Activated T-helper 9 cell treated with anti-CD3 and anti-CD28 coated beads, Interleukin-2, amount 50 U/mL, for 16 hours (primary cell): ENCODE measurements around the gene C10orf62.
"Not testable (repeated sequence)": the region's sequence is repeated elsewhere in the genome, so short reads cannot be mapped to it uniquely, and the experiment has no call there.

ENCODE experiments used
- DNase-seq: peaks from one replicate; pipeline ENCODE4 v3.0.0-alpha.2; 2020; ENCODE audit warnings: low read depth

Gene C10orf62

DNA sequence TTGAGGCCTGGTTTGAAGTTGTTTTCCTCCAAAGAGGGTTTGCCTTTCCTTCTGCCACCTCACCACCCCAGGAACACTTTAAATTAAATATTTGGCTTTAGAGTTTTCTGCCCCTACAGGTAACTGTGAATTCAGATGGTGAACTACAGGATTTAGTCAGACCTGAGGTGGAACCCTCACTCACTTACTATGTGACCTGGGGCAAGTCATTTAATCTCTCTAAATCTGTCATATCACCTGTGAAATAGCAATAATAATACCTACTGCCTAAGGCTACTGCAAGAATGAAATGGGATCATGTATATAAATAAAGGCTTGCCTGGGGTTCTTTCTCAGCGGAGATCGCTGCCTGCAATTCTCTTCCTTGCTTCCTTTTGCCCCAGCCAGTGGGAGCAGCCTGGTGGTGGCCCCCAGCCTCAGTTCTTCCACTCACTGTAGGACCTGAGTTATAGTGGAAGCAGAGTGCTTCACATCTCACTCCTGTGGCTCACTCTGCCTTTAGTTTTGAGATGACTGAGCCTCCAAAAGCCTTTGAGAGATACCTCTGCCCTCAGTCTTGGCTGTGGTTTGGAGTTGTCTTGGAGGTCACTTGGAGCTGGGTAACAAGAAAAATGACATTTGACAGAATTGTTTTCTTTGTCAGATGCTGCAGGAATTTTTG lies 23.1 kb upstream of the C10orf62 start:
- DNase-seq: no peak

DNA sequence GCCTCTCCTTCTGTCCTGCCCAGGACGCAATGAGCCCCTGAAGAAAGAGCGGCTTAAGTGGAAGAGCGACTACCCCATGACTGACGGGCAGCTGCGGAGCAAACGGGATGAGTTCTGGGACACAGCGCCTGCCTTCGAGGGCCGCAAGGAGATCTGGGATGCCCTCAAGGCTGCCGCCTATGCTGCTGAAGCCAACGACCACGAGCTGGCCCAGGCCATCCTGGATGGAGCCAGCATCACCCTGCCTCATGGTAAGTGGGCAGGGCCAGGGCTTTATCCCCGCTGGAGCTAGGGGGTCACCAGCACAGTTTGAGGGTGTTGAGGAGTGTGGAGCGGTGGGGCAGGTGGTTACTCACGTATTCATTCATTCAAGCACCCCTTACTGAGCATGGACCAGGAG lies 21.6 kb upstream of the C10orf62 start:
- no peak for DNase-seq

DNA sequence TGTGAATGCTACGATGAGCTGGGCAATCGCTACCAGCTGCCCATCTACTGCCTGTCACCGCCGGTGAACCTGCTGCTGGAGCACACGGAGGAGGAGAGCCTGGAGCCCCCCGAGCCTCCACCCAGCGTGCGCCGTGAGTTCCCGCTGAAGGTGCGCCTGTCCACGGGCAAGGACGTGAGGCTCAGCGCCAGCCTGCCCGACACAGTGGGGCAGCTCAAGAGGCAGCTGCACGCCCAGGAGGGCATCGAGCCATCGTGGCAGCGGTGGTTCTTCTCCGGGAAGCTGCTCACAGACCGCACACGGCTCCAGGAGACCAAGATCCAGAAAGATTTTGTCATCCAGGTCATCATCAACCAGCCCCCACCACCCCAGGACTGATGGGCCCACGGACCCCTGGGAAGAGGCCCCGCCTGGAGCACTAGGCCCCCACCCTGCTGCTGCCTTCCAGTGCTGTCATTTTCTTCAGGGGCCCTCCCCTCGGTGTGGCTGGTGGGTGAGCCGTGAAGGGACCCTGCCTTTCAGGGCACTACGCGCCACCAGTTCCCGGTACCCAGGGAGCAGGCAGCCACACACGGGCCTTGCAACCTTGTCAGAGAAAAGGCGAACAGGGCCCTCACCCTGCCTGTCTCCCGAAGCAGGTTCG lies 19.3 kb upstream of the C10orf62 start:
- no peak for DNase-seq

DNA sequence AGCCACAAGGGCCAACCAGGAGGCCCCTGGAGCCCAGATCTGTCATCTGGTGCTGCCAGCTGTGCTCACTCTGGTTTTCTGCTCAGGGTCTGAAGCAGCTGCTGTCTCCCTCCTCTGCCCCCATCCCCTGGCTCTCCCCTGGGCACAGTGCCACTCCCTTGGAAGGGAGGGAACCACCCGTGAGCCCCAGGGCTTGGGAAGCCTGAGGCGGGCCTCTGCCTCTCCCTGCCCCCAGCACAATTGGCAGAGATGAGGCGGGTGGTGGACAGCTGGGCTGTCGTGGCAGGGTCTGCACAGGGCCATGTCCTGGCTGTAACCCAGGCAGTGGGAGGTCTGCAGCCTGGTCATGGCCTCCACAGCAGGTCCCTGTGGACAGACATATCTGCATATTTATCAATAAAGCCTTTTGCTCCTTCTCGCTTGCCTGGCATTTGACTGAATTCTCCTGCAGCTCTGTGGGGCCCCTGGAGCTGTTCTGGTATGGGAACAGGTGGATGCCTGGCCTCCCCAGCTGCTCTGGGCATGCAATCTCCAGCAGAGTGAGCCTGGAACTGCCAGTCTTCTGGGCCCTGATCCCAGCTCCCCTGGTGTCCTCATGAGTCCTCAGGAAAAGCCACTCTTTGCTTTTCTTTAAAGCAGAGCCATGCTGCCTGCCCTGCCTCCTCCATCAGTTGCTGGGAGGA lies 18.6 kb upstream of the C10orf62 start:
- DNase-seq: no peak

DNA sequence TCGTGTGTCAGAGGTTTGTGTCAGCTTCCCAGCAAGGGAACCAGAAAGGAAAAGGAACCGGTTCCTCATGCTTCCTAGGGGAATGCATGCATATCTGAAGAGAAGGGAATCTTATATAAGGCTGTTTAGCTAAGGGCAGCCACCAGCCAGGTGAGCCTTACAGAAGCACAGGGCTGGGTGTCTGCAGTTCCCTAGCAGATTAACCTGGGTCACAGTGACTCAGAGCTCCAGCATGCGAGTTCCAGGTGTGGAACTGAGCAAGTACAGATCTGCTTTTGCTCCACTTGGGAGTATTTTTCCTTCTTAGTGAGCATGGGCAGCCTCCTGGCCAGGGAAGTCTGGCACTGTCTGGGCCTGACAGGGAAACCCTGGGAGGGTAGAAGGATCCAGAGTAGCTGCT lies 17.9 kb upstream of the C10orf62 start:
- DNase-seq: no peak

DNA sequence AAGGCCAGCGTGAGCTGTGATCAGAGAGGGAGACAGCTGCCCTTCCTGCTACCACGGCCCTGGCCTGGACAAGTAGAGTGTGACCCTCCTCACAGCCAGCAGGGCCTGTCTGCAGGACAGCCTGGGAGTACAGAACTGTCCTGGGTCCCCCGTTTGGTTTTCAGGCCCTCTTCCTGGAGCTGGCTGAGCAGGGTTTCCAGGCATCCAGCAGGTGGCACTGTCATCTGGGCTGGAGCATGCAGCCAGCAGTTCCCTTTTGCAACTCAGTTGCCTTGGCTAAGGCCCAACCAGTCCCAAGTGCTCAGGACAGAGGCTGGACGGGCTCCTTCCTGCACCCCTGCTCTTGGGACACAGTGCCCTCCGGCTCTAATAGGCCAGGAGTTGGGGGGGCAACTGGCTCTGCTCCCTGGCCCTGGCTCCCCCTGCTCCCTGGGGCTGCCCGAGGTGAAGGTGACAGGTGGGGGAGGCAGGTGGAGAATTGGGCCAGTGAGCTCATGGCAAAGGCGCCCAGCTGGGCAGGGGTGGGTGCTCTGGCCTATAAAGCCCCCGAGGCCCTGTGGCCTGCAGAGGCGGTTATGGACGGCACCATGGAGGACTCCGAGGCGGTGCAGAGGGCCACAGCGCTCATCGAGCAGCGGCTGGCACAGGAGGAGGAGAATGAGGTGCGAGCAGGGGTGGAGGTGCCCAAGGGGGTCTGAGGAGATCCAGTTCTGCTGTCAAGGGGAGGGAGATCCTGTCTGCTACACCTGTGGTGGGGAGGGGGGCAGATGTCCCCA lies 17.1 kb upstream of the C10orf62 start, which contains the start of gene ANKRD2:
Gene ANKRD2 (plus strand): TSS at position 566 of the 776 bp plus-strand sequence. CDS start 10 bp downstream, at position 576.
- DNase-seq: peak; percentile 13

DNA sequence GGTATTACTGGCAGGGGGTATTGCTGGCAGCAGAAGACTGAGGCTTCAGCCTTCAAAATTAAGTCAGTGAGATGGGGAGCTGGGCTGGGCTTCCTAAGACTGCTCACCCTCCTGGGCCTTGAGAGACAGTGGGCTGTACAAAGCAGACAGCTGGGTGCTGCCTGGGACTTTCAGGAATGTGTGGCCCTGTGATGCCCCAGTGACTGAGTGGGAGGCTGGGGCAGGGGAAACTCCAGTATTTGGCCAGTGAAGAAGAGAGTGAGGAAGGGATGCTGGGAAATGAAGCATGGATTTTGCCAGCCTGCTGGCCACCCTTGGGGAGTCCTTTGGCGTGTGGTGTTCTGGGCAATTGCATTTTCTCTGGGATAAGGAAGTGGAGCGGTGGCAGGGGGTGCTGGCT lies 16.5 kb upstream of the C10orf62 start:
- no peak for DNase-seq

DNA sequence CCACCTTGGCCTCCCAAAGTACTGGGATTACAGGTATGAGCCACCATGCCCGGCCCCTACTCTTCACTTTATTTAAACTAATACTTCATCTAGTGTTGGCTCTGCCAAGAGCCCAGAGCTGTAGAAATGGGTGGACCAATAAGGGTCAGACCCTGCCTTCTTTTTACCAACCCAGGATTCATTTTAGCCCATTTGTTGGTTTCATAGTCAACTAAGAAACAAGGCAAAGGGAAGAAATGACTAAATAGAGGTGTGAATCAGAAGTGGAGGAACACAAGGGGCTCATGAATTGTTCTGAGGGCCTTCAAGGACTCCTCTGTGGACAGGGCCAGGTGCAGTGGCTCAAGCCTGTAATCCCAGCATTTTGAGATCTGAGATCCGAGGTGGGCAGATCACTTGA lies 15.8 kb upstream of the C10orf62 start:
- DNase-seq: no peak

DNA sequence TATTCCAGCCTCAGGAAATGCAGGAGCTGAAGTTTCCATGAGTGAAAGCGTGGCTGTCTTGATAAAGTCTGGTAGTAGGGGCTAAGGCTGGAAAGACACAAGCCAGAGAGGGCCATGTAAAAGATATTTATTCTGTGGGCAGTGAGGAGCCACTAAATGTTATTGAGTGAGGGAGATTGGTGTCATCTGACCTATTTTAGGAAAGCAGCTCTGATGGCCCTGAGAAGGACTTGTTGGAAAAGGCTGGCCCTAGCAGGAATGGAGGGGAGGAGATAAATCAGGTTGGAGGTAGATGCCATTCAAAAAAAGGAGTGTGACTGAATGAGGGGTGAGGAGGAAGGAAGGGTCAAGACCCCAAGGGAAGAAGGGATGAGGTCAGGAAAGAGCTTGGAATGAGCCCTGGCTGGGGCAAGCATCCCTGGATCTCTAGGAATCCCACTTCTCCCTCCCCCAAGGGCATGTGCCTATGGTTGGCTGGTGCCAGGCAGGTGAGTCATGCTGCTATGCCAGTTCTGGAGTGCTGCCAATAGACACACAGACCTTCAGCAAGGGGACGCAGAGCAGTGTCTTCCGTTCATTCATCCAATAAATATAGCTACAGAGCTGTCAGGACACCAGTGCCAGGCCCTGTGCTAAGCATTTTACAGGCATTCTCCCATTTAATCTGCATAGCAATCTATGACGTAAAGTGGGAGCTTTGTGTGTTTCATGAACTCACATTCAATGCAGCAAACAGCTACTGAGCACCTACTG lies 15.0 kb upstream of the C10orf62 start:
- DNase-seq: no peak

DNA sequence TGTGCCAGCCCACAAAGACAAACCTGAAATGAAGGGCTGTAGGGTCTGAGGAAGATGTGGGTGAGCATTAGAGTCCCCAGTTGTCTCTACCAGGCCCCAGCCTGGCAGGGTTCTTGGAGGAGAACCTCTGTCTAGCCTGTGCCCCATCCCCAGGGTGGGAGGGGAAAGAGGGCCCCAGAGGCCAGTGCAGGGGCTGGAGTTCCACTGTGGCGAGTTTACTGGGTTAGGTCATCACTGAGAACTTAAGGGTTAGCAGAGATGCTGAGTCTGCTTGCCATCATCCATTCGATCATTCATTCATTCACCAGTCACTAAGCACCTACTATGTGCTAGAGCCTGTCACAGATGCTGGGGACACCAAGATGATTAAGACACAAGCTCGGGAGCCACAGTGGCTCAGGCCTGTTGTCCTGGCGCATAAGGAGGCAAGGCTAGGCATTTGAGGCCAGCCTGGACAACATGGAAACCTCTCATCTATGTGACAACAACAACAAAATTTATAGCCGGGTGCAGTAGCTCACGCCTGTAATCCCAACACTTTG lies 14.3 kb upstream of the C10orf62 start:
- no peak for DNase-seq

DNA sequence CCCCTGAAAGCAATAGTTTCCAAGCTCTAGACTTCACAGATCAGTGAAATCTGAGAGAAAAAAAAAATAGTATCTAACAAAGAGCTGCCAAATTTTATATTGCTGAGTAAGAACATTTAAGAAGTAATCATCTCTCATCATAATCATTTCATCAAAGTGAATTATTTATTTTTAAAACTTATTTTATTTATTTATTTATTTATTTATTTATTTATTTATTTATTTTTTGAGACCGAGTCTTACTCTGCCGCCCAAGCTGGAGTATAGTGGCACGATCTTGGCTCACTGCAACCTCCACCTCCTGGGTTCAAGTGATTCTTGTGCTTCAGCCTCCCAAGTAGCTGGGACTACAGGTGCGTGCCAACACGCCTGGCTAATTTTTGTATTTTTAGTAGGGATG lies 13.0 kb upstream of the C10orf62 start:
- DNase-seq: not testable (repeated sequence)

DNA sequence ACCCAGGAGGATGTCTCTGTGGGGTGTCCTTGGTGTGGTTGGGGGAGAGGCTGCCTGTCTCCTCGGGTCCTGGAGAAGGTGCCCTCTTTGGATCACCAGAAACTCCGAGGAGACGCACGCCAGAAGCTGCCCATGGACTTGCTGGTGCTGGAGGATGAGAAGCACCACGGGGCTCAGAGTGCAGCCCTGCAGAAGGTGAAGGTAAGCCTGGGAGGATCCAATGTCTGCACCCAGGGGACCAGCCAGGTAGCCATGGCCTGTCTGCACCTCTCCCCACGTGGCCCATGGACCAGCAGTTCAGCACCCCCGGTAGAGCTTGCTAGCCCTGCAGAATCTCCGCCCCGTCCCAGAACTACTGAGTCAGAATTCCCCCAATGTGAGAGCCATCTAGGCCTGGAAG lies 11.8 kb upstream of the C10orf62 start:
- DNase-seq: no peak

DNA sequence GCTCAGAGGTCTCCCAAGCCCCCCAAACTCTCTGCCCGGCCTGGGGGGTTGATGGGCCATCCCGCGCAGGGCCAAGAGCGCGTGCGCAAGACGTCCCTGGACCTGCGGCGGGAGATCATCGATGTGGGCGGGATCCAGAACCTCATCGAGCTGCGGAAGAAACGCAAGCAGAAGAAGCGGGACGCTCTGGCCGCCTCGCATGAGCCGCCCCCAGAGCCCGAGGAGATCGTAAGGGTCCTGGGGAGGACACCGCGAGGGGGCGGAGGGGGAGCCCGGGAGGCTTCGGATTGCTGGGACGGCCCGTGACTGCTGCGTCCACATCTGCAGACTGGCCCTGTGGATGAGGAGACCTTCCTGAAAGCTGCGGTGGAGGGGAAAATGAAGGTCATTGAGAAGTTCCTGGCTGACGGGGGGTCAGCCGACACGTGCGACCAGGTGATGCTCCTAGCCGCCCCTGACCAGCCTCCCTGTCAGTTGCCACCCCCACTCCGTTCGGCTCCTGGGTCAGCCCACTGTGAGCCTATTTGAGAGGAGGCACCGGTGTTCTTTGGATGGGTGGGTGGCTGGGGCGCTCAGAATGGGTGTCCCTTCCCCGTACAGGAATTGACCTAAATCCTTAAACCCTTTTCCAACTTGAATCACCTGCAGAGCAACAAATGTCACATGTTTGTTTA lies 11.2 kb upstream of the C10orf62 start:
- no peak for DNase-seq

DNA sequence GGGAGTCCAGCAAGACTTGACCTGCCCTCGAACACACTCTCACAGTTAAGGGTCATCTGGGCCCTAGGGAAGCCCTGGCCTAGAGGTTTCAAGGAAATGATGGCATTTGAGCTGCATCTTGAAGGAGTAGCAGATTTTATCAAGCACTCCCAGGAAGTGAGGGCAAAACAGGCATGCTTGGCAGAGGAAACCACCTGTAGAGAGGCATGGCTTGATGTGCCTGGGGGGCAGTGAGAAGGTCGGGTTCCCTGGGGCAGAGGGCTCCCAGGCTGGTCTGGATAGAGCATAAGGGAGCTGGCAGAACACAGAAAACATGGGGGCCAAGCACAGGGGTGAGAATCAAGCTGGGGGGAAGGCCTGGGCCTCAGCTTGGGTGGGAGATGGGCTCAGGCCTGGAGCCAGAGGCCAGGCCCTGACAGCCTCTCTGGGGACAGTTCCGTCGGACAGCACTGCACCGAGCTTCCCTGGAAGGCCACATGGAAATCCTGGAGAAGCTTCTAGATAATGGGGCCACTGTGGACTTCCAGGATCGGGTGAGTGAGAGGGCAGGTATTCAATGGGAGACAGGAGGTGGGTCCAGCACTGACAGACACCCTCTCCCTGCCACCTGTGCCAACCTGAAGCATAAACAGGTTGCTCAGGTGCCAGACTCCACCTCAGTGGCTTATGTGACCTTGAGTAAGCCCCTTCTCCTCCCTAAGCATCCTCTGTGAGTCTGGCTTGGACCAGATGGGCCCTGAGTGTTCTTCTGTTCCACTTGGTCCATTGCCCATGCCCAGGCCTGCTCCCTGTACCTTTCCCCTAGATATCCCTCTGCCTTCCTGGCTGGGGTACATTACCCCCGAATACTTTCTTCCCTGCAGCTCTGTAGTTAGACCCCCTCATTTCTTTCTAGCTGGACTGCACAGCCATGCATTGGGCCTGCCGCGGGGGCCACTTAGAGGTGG lies 8.8 kb upstream of the C10orf62 start:
- no peak for DNase-seq

DNA sequence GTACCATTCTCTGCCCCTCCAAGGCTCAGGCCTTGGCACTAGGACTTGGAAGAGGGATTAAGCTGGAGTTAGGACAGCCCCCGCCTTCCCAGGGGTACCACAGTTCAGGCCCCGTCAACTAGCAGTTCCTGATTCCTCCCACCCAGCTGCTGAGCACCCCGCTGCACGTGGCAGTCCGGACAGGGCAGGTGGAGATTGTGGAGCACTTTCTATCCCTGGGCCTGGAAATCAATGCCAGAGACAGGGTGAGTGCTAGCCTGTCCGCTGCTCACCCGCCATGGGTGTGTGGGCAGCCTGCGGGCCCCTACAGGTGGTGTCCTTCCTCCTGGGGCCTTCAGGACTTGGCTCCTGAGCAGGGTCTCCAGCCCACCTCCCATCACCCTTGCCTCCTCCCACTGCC lies 7.4 kb upstream of the C10orf62 start:
- DNase-seq: no peak

DNA sequence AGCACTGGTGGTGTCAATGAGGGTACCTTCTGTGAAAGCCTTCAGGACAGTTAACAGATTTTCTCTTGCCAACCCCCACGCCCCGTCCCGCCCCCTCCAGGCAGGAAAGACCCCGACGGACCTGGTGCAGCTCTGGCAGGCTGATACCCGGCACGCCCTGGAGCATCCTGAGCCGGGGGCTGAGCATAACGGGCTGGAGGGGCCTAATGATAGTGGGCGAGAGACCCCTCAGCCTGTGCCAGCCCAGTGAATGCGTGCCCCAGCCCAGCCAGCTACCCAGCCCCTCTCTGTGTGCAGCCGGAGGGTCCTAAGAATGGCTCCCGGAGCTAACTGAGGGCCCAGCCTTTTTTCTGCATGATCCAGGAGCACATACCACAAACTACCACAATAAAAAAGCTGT lies 6.0 kb upstream of the C10orf62 start:
- no peak for DNase-seq

DNA sequence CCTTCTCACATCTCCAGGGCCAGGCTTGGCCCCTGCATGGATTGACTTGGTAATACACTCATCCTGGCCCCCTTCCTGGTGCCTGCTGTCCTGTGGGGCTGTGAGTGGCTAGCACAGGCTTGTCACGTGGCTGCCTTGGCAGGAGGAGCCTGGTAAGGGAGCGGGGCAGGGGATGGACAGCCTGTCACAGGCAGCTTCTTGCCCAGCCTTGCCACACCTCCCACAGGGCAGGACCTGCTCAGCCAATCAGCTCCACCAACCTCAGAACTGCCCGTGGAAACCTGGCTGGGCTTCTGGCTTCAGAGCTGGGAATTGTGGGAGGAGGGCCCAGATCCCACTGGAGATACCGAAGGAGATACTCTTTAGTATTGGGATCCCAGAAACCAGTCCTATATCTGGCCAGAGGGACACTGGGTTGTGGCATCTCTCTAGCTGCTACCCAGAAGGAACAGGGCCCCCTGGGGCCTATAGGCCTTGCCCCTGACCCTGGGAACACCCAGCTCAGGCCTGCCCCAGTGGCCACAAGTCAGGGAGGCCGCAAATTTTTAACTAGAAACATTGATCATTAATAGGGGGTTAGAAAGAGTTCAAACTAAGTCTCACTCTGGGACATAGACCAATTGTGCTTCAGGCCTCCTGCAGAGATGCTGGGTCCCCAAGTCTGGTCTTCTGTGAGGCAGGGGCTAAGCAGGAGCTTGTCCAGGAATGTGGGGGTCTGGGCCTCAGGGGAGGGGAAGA lies 5.3 kb upstream of the C10orf62 start, which contains the start of gene HOGA1:
Gene HOGA1 (plus strand): TSS at position 330 of the 738 bp plus-strand sequence. CDS start 315 bp downstream, at position 645.
- DNase-seq: no peak

DNA sequence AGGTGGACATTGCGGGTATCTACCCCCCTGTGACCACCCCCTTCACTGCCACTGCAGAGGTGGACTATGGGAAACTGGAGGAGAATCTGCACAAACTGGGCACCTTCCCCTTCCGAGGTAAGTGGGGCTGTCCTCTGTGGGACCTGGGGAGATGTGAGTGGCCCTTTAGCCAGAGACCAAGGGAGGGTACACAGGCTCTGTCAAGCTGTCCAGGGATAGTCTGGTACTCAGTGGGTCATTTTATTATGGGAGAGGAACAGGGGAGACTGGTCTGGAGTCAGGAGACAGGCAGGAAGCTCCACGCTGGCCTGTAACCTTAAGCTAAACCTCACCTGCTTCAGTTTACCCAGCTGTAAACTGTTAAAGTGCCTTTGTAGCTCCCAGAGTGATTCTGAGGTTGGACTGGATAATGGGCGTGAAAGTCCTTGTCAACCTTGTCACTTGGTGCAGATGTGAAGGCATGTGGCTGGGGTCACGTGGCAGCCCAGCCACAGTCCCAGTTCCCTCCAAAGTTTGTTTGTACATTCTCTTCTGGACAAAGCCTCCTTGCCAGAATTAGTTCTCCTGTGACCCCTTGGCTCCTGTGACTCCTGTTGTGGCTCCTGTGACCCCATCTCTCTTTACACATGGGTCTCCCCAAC lies 4.6 kb upstream of the C10orf62 start:
- DNase-seq: no peak

DNA sequence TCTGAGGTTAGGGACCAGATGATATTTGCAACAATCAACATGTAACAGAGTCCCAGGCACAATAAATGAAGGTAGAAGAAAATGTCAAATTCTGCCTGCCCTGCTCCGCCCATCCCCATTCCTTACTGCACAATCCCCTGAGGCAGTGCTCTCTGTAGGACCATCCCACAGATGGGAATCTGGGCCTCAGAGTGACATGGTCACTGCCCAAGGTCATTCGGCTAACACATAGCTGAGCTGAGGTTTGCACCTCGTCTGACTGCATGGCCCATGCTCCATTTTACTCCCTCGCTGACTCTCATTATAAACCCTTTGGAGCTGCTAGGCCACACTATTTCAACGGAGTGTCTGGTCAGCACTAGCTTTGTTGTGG lies 4.1 kb upstream of the C10orf62 start:
- DNase-seq: no peak
